HepG2 (cell line): ENCODE data around the gene MTSS2. TPM values are rescaled to one million over a fixed set of nuclear protein-coding genes. Genes with fewer than 3 reads are reported as not detected.

Experiments used
- GTF2F1 ChIP-seq: fragments of 150-350 bp; IDR thresholded peaks from 2 replicates; pipeline ENCODE4 v1.6.1; 2014; ENCODE audit warnings: low read length
- KMT2A ChIP-seq: sonication (generic); formaldehyde crosslinking; IDR thresholded peaks from 2 replicates; pipeline ENCODE4 v1.4.0; 2020; ENCODE audit warnings: missing genetic modification reagents
- POGZ ChIP-seq: sonication (generic); formaldehyde crosslinking; IDR thresholded peaks from 2 replicates; pipeline ENCODE4 v1.4.0; 2020; ENCODE audit warnings: mild to moderate bottlenecking, missing genetic modification reagents
- RFXAP ChIP-seq: sonication (generic); formaldehyde crosslinking; IDR thresholded peaks from 2 replicates; pipeline ENCODE4 v1.4.0; 2020; ENCODE audit warnings: missing genetic modification reagents, borderline replicate concordance
- THAP11 ChIP-seq: IDR thresholded peaks from 2 replicates; pipeline ENCODE4 v1.6.1; 2016; ENCODE audit warnings: missing biosample characterization, missing genetic modification reagents
- polyA plus RNA-seq, 8 experiments: library from polyadenylated mRNA; depleted of rRNA in 3 of 8; stranded (reverse) in 7 of 8; unstranded in 1 of 8; fragments of >200 nt; fragmentation: Illumina TruSeq in 4 of 8; extraction: Trizol in 4 of 8; gene quantifications; 2 replicates each; pipeline versions ENCODE4 v1.2.1 to v1.2.3, GENCODE V29; 2011 to 2016; ENCODE audit warnings: low read depth in 4 of 8, missing spikeins in 1 of 8, mixed read lengths in 1 of 8; ENCODE audit not compliant: insufficient read depth in 1 of 8
- total RNA-seq, 5 experiments: library from RNA; depleted of rRNA; stranded (reverse); fragments of >200 nt; fragmentation: Illumina TruSeq; extraction: Trizol; gene quantifications; 2 replicates each; pipeline ENCODE4 v1.2.3, GENCODE V29; 2016; ENCODE audit warnings: low read depth in 1 of 5
- TF ChIP-seq, protein P1 (sequence below), 2 experiments: fragments of 450-650 bp in 1 of 2; sonication (generic) in 1 of 2; formaldehyde crosslinking; IDR thresholded peaks; 2 replicates each; pipeline versions ENCODE4 v1.5.0 to v1.8.0; 2020 to 2022; ENCODE audit warnings: mild to moderate bottlenecking in 1 of 2, missing genetic modification reagents in 1 of 2
- TF ChIP-seq, protein P2 (sequence below): fragments of 450-650 bp; IDR thresholded peaks from 2 replicates; pipeline ENCODE4 v1.6.1; 2017; ENCODE audit warnings: mild to moderate bottlenecking
- TF ChIP-seq, protein P3 (sequence below): sonication (generic); formaldehyde crosslinking; IDR thresholded peaks from 2 replicates; pipeline ENCODE4 v1.4.0; 2020; ENCODE audit warnings: mild to moderate bottlenecking, low read depth, missing genetic modification reagents
- TF ChIP-seq, protein P4 (sequence below): sonication (generic); formaldehyde crosslinking; IDR thresholded peaks from 2 replicates; pipeline ENCODE4 v1.5.1; 2020; ENCODE audit warnings: missing genetic modification reagents, mild to moderate bottlenecking, borderline replicate concordance
- TF ChIP-seq, protein P5 (sequence below): sonication (generic); formaldehyde crosslinking; IDR thresholded peaks from 2 replicates; pipeline ENCODE4 v1.9.0; 2021; ENCODE audit warnings: missing genetic modification reagents, mild to moderate bottlenecking, borderline replicate concordance
- TF ChIP-seq, protein P6 (sequence below): sonication (generic); formaldehyde crosslinking; IDR thresholded peaks from 2 replicates; pipeline ENCODE4 v1.8.0; 2022; ENCODE audit warnings: missing genetic modification reagents, mild to moderate bottlenecking, borderline replicate concordance
- TF ChIP-seq, protein P7 (sequence below): sonication (generic); formaldehyde crosslinking; conservative IDR thresholded peaks from 2 replicates; pipeline ENCODE4 v1.8.0; 2022; ENCODE audit warnings: missing genetic modification reagents
- TF ChIP-seq, protein P8 (sequence below): sonication (generic); formaldehyde crosslinking; IDR thresholded peaks from 2 replicates; pipeline ENCODE4 v1.4.0; 2020; ENCODE audit warnings: missing genetic modification reagents

Gene MTSS2
- total and polyA plus RNA-seq, 2 of the 13 experiments (the other 11 are each of a cell fraction or from before 2014, with no cell fraction given), result 132 to 242 TPM

DNA sequence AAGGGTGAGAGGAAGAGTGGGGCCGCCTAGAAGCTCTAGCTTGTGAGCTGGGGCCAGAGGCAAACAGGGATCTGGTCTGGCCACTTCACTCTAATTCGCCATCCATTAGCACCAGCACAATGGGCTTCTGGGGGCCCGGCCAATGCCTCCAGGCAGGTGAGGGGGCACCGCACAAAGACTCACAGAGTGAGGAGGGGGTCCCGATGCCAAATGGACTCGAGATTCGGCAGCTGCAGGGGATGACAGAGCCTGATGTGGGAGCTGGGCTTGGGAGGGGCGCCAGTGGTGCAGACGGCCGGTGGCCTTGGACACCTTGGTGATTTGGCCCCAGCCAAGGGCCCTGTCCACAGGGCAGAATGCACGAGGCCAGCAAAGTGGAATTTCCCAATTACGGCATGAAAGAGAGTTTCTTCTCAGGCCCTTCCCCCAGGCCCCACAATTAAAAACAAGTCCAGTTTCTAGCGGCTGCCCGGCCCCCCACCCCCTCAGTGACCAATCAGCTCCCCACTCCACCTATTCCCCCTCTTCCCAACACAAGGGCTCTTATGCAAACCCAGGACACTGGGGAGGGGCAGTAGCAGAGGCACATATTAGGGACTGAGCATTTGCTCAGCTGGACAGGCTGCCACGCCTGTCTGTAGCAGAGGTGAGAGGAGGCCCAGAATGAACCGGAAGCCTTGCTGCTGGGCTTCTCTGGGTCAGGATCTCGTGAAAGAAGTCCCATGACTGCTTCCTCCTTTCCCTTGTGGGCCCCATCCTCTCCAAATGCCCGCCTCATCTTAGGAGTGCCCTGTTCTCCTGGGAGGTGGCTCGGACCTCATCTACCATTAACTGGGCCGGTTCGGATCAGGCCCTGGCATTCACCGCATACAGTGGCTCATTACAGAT lies 39.4 kb upstream of the MTSS2 start (continued):
- 0 out of 2 replicates have a peak, but pooled peaks have one; percentile 14 for TF ChIP-seq GTF2F1
- TF ChIP-seq, protein P1, sequence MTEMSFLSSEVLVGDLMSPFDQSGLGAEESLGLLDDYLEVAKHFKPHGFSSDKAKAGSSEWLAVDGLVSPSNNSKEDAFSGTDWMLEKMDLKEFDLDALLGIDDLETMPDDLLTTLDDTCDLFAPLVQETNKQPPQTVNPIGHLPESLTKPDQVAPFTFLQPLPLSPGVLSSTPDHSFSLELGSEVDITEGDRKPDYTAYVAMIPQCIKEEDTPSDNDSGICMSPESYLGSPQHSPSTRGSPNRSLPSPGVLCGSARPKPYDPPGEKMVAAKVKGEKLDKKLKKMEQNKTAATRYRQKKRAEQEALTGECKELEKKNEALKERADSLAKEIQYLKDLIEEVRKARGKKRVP (CRISPR knock-in tag; IDR thresholded peaks at IDR 0.05), result peak in 1 of 2 experiments; percentile 71; a peak in 1 of 4 replicates
- peak; percentile 92 for TF ChIP-seq RFXAP (CRISPR knock-in tag)
- TF ChIP-seq POGZ (CRISPR knock-in tag), result peak; percentile 60
- TF ChIP-seq, protein P2, sequence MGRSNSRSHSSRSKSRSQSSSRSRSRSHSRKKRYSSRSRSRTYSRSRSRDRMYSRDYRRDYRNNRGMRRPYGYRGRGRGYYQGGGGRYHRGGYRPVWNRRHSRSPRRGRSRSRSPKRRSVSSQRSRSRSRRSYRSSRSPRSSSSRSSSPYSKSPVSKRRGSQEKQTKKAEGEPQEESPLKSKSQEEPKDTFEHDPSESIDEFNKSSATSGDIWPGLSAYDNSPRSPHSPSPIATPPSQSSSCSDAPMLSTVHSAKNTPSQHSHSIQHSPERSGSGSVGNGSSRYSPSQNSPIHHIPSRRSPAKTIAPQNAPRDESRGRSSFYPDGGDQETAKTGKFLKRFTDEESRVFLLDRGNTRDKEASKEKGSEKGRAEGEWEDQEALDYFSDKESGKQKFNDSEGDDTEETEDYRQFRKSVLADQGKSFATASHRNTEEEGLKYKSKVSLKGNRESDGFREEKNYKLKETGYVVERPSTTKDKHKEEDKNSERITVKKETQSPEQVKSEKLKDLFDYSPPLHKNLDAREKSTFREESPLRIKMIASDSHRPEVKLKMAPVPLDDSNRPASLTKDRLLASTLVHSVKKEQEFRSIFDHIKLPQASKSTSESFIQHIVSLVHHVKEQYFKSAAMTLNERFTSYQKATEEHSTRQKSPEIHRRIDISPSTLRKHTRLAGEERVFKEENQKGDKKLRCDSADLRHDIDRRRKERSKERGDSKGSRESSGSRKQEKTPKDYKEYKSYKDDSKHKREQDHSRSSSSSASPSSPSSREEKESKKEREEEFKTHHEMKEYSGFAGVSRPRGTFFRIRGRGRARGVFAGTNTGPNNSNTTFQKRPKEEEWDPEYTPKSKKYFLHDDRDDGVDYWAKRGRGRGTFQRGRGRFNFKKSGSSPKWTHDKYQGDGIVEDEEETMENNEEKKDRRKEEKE, result no peak
- TF ChIP-seq, protein P3, sequence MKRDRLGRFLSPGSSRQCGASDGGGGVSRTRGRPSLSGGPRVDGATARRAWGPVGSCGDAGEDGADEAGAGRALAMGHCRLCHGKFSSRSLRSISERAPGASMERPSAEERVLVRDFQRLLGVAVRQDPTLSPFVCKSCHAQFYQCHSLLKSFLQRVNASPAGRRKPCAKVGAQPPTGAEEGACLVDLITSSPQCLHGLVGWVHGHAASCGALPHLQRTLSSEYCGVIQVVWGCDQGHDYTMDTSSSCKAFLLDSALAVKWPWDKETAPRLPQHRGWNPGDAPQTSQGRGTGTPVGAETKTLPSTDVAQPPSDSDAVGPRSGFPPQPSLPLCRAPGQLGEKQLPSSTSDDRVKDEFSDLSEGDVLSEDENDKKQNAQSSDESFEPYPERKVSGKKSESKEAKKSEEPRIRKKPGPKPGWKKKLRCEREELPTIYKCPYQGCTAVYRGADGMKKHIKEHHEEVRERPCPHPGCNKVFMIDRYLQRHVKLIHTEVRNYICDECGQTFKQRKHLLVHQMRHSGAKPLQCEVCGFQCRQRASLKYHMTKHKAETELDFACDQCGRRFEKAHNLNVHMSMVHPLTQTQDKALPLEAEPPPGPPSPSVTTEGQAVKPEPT (CRISPR knock-in tag), result peak; percentile 23; the same call in 1 of the 2 replicates
- TF ChIP-seq, protein P4, sequence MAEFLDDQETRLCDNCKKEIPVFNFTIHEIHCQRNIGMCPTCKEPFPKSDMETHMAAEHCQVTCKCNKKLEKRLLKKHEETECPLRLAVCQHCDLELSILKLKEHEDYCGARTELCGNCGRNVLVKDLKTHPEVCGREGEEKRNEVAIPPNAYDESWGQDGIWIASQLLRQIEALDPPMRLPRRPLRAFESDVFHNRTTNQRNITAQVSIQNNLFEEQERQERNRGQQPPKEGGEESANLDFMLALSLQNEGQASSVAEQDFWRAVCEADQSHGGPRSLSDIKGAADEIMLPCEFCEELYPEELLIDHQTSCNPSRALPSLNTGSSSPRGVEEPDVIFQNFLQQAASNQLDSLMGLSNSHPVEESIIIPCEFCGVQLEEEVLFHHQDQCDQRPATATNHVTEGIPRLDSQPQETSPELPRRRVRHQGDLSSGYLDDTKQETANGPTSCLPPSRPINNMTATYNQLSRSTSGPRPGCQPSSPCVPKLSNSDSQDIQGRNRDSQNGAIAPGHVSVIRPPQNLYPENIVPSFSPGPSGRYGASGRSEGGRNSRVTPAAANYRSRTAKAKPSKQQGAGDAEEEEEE (CRISPR knock-in tag), result peak; percentile 97; the same call in 1 of the 2 replicates
- TF ChIP-seq, protein P5, sequence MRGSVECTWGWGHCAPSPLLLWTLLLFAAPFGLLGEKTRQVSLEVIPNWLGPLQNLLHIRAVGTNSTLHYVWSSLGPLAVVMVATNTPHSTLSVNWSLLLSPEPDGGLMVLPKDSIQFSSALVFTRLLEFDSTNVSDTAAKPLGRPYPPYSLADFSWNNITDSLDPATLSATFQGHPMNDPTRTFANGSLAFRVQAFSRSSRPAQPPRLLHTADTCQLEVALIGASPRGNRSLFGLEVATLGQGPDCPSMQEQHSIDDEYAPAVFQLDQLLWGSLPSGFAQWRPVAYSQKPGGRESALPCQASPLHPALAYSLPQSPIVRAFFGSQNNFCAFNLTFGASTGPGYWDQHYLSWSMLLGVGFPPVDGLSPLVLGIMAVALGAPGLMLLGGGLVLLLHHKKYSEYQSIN (CRISPR knock-in tag), result no peak
- TF ChIP-seq KMT2A (CRISPR knock-in tag), result peak; percentile 36; the same call in 1 of the 2 replicates
- TF ChIP-seq, protein P6, sequence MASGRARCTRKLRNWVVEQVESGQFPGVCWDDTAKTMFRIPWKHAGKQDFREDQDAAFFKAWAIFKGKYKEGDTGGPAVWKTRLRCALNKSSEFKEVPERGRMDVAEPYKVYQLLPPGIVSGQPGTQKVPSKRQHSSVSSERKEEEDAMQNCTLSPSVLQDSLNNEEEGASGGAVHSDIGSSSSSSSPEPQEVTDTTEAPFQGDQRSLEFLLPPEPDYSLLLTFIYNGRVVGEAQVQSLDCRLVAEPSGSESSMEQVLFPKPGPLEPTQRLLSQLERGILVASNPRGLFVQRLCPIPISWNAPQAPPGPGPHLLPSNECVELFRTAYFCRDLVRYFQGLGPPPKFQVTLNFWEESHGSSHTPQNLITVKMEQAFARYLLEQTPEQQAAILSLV (CRISPR knock-in tag), result peak; percentile 89; the same call in 1 of the 2 replicates
- TF ChIP-seq, protein P7, sequence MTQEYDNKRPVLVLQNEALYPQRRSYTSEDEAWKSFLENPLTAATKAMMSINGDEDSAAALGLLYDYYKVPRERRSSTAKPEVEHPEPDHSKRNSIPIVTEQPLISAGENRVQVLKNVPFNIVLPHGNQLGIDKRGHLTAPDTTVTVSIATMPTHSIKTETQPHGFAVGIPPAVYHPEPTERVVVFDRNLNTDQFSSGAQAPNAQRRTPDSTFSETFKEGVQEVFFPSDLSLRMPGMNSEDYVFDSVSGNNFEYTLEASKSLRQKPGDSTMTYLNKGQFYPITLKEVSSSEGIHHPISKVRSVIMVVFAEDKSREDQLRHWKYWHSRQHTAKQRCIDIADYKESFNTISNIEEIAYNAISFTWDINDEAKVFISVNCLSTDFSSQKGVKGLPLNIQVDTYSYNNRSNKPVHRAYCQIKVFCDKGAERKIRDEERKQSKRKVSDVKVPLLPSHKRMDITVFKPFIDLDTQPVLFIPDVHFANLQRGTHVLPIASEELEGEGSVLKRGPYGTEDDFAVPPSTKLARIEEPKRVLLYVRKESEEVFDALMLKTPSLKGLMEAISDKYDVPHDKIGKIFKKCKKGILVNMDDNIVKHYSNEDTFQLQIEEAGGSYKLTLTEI (CRISPR knock-in tag), result no peak
- peak; percentile 56 for TF ChIP-seq THAP11 (CRISPR knock-in tag)
- TF ChIP-seq, protein P8, sequence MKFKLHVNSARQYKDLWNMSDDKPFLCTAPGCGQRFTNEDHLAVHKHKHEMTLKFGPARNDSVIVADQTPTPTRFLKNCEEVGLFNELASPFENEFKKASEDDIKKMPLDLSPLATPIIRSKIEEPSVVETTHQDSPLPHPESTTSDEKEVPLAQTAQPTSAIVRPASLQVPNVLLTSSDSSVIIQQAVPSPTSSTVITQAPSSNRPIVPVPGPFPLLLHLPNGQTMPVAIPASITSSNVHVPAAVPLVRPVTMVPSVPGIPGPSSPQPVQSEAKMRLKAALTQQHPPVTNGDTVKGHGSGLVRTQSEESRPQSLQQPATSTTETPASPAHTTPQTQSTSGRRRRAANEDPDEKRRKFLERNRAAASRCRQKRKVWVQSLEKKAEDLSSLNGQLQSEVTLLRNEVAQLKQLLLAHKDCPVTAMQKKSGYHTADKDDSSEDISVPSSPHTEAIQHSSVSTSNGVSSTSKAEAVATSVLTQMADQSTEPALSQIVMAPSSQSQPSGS (CRISPR knock-in tag), result peak; percentile 68; the same call in 1 of the 2 replicates
